ENCODE results near the gene TOX2.

TOX2 gene

GRCh38 chr20:43916073-43916880, 1.6 kb downstream of the TOX2 start:
- peak; percentile 58 for DNase-seq

- DNase-seq = no peak
Observed at GRCh38 chr20:43916881-43917371, 2.3 kb downstream of the TOX2 start.

- no peak for DNase-seq
Observed at GRCh38 chr20:43917380-43917779, 2.7 kb downstream of the TOX2 start.

- DNase-seq = no peak
Observed at GRCh38 chr20:43919686-43920403, 5.2 kb downstream of the TOX2 start.

- no peak for DNase-seq
Observed at GRCh38 chr20:43920797-43921196, 6.1 kb downstream of the TOX2 start.

GRCh38 chr20:43921227-43921780, 6.7 kb downstream of the TOX2 start:
- DNase-seq = no peak

GRCh38 chr20:43922614-43923013, 8.0 kb downstream of the TOX2 start:
- DNase-seq = no peak

GRCh38 chr20:43923322-43923721, 8.7 kb downstream of the TOX2 start:
- DNase-seq = no peak

- DNase-seq = no peak
Observed at GRCh38 chr20:43923917-43924316, 9.3 kb downstream of the TOX2 start.

- no peak for DNase-seq
Observed at GRCh38 chr20:43925215-43925614, 10.6 kb downstream of the TOX2 start.

GRCh38 chr20:43925801-43926200, 11.1 kb downstream of the TOX2 start:
- no peak for DNase-seq

GRCh38 chr20:43926287-43927050, 11.8 kb downstream of the TOX2 start:
- DNase-seq = no peak

GRCh38 chr20:43931976-43932375, 17.3 kb downstream of the TOX2 start:
- DNase-seq = no peak

GRCh38 chr20:43934833-43935232, 20.2 kb downstream of the TOX2 start:
- no peak for DNase-seq

- no peak for DNase-seq
Observed at GRCh38 chr20:43936104-43936770, 21.6 kb downstream of the TOX2 start.

- no peak for DNase-seq
Observed at GRCh38 chr20:43936805-43937204, 22.2 kb downstream of the TOX2 start.

- DNase-seq = no peak
Observed at GRCh38 chr20:43937591-43937990, 22.9 kb downstream of the TOX2 start.

- no peak for DNase-seq
Observed at GRCh38 chr20:43938017-43938655, 23.5 kb downstream of the TOX2 start.

- peak; percentile 12 for DNase-seq
Observed at GRCh38 chr20:43938932-43939761, 24.5 kb downstream of the TOX2 start.

- no peak for DNase-seq
Observed at GRCh38 chr20:43939762-43940121, 25.1 kb downstream of the TOX2 start.
